GM12878 (cell line): Measurements from ENCODE around the gene DGKI. TPM values are rescaled to one million over a fixed set of nuclear protein-coding genes. Genes with fewer than 3 reads are reported as not detected.

Source experiments
- ATAC-seq: fragments of 200-7000 bp; cut with Tn5 transposase; 3 replicates; pipeline ENCODE4 v1.9.1; 2020; ENCODE audit warnings: mild to moderate bottlenecking, moderate library complexity
- BruUV-seq: library from RNA; stranded (reverse); fragments of 400-500 nt; replicated peaks from 2 replicates; lab custom pipeline; 2021; lab: Mats Ljungman, UMichigan
- CTCF ChIA-PET: fragments of 300-600 bp; sonication (Branson Sonifier 250); formaldehyde crosslinking; extraction: SDS; loops from one replicate; lab custom pipeline; 2021; ENCODE audit warnings: inconsistent platforms; lab: Yijun Ruan, JAX
- POLR2A ChIA-PET: fragments of 350-600 bp; formaldehyde crosslinking; extraction: SDS; loops from one replicate; lab custom pipeline; 2021; ENCODE audit warnings: inconsistent platforms; lab: Charles Lee
- RAD21 ChIA-PET: fragments of 300-600 bp; sonication (Branson Sonifier 250); formaldehyde crosslinking; loops from one replicate; lab custom pipeline; 2023; ENCODE audit warnings: antibody characterized with exemption; ENCODE audit not compliant: unreplicated experiment; lab: Charles Lee
- SMC1A ChIA-PET: fragments of 300-600 bp; sonication (Branson Sonifier 250); formaldehyde crosslinking; loops from one replicate; lab custom pipeline; 2023; ENCODE audit not compliant: unreplicated experiment, uncharacterized antibody; lab: Charles Lee
- DNase-seq: peaks from one replicate; pipeline ENCODE4 v3.0.0-alpha.2; 2011; ENCODE audit warnings: low read depth, low spot score
- FAIRE-seq: peaks from 3 replicates; lab custom pipeline; 2011; peaks lifted over from hg19 to GRCh38; lab: Jason Lieb, UNC
- H2AFZ ChIP-seq: 2 replicates; pipeline ENCODE4 v1.6.0; 2011; ENCODE audit warnings: low read depth, low read length, control low read depth; ENCODE audit not compliant: control insufficient read depth
- H3K27ac ChIP-seq: 2 replicates; pipeline ENCODE4 v1.5.1; 2011; ENCODE audit warnings: control low read depth; ENCODE audit not compliant: control insufficient read depth, insufficient read depth
- H3K27me3 ChIP-seq, 2 experiments: replicated peaks in 1 of 2; 2 replicates each; pipeline versions ENCODE4 v1.6.0 to v1.6.1; 2011; ENCODE audit warnings: low read length in 1 of 2; ENCODE audit not compliant: control insufficient read depth in 2 of 2, insufficient read depth in 2 of 2
- H3K36me3 ChIP-seq, 2 experiments: 2 replicates each; pipeline ENCODE4 v1.5.1; 2011; ENCODE audit warnings: low read length in 1 of 2; ENCODE audit not compliant: control insufficient read depth in 2 of 2, insufficient read depth in 2 of 2
- H3K4me1 ChIP-seq: 2 replicates; pipeline ENCODE4 v1.6.1; 2011; ENCODE audit warnings: mild to moderate bottlenecking, low read length, moderate library complexity, mixed read lengths; ENCODE audit not compliant: control insufficient read depth, insufficient read depth
- H3K4me2 ChIP-seq: 2 replicates; pipeline ENCODE4 v1.6.0; 2011; ENCODE audit warnings: control low read depth; ENCODE audit not compliant: control insufficient read depth, insufficient read depth
- H3K4me3 ChIP-seq: fragments of 200-600 bp; sonication (generic); 2 replicates; pipeline ENCODE4 v1.5.1; 2016
- H3K79me2 ChIP-seq: 2 replicates; pipeline ENCODE4 v1.6.0; 2011; ENCODE audit warnings: low read length; ENCODE audit not compliant: control insufficient read depth, insufficient read depth
- H3K9ac ChIP-seq: 2 replicates; pipeline ENCODE4 v1.8.0; 2011; ENCODE audit warnings: low read length, control low read depth, mixed read lengths; ENCODE audit not compliant: control insufficient read depth, insufficient read depth
- H3K9me3 ChIP-seq: replicated peaks from 3 replicates; pipeline ENCODE4 v1.5.1; 2011; ENCODE audit warnings: mild to moderate bottlenecking, low read length; ENCODE audit not compliant: control insufficient read depth, insufficient read depth
- H4K20me1 ChIP-seq: 2 replicates; pipeline ENCODE4 v1.6.0; 2011; ENCODE audit not compliant: control insufficient read depth, insufficient read depth
- ATF7 ChIP-seq: fragments of 450-650 bp; IDR thresholded peaks from 2 replicates; pipeline ENCODE4 v1.6.1; 2016; ENCODE audit warnings: low read depth, mild to moderate bottlenecking
- CHD1 ChIP-seq: IDR thresholded peaks from 2 replicates; pipeline ENCODE4 v1.6.1; 2012; ENCODE audit warnings: low read depth, low read length, improper control_type of control experiment
- EP300 ChIP-seq, 2 experiments: fragments of 150-350 bp in 1 of 2; IDR thresholded peaks; 2 replicates each; pipeline ENCODE4 v1.6.1; 2011 to 2012; ENCODE audit warnings: low read depth in 2 of 2, low read length in 2 of 2, borderline replicate concordance in 1 of 2, improper control_type of control experiment in 1 of 2, inconsistent platforms in 1 of 2; ENCODE audit not compliant: control insufficient read depth in 1 of 2
- HDAC6 ChIP-seq: fragments of 200-600 bp; sonication (generic); IDR thresholded peaks from one replicate; pipeline ENCODE4 v1.8.0; 2017; ENCODE audit warnings: antibody characterized with exemption; ENCODE audit not compliant: unreplicated experiment
- NFYA ChIP-seq: IDR thresholded peaks from 2 replicates; pipeline ENCODE4 v1.6.1; 2011; ENCODE audit warnings: low read depth, mild to moderate bottlenecking, low read length, improper control_type of control experiment, borderline replicate concordance
- NR2F1 ChIP-seq: fragments of 450-650 bp; conservative IDR thresholded peaks from 2 replicates; pipeline ENCODE4 v1.6.1; 2017; ENCODE audit warnings: mild to moderate bottlenecking
- PML ChIP-seq: IDR thresholded peaks from 2 replicates; pipeline ENCODE4 v1.6.1; 2012; ENCODE audit warnings: low read length, inconsistent platforms
- RB1 ChIP-seq: fragments of 450-650 bp; formaldehyde crosslinking; IDR thresholded peaks from 2 replicates; pipeline ENCODE4 v1.6.1; 2017; ENCODE audit warnings: mild to moderate bottlenecking, borderline replicate concordance
- RBBP5 ChIP-seq: fragments of 200-600 bp; sonication (generic); conservative IDR thresholded peaks from 2 replicates; pipeline ENCODE4 v1.6.1; 2016
- SPI1 ChIP-seq: IDR thresholded peaks from 2 replicates; pipeline ENCODE4 v1.6.1; 2011; ENCODE audit warnings: low read depth, mild to moderate bottlenecking, low read length, moderate library complexity, borderline replicate concordance; ENCODE audit not compliant: insufficient read depth
- WGBS: methylation state at CpG from one replicate; pipeline ENCODE4 v1.1.6; 2016; ENCODE audit warnings: low lambda C conversion rate; ENCODE audit not compliant: insufficient replicate concordance, insufficient coverage; ENCODE audit errors: missing lambda C conversion rate; 5-methylcytosine and 5-hydroxymethylcytosine counted together
- in situ Hi-C: fragments of 300-500 bp; cut with MboI; formaldehyde crosslinking; loops from 9 replicates; pipeline ENCODE4 v1.14.3; 2018; ENCODE audit warnings: mixed read lengths
- intact Hi-C: fragments of 100-400 bp; cut with micrococcal nuclease; formaldehyde crosslinking; loops from one replicate; pipeline ENCODE4 v1.14.2; 2022; ENCODE audit not compliant: unreplicated experiment
- polyA plus RNA-seq, 11 experiments: library from polyadenylated mRNA; depleted of rRNA in 4 of 11; unstranded in 6 of 11; stranded (reverse) in 5 of 11; fragments of >200 nt; fragmentation: Nextera tagmentation in 4 of 11; fragmentation: Illumina TruSeq in 1 of 11; extraction: Ambion mirVana in 4 of 11; extraction: Trizol in 1 of 11; gene quantifications; 1 replicate in 1 of 11; 2 replicates in 10 of 11; pipeline versions ENCODE4 v1.2.1 to v1.2.3, GENCODE V29; 2011 to 2016; ENCODE audit warnings: inconsistent platforms in 2 of 11, missing spikeins in 2 of 11, low read depth in 1 of 11
- total RNA-seq, 4 experiments: library from RNA; depleted of rRNA in 3 of 4; stranded (reverse); fragments of >200 nt in 3 of 4; fragmentation: Illumina TruSeq in 1 of 4; extraction: Trizol in 1 of 4; gene quantifications; 2 replicates each; pipeline versions ENCODE4 v1.2.1 to v1.2.3, GENCODE V29; 2013 to 2021
- TF ChIP-seq, protein P1 (sequence below): IDR thresholded peaks from 2 replicates; pipeline ENCODE4 v1.6.1; 2012; ENCODE audit warnings: mild to moderate bottlenecking, low read depth, low read length
- TF ChIP-seq, protein P2 (sequence below): fragments of 450-650 bp; conservative IDR thresholded peaks from 2 replicates; pipeline ENCODE4 v1.6.1; 2017; ENCODE audit warnings: mild to moderate bottlenecking, moderate library complexity
- TF ChIP-seq, protein P3 (sequence below): IDR thresholded peaks from 2 replicates; pipeline ENCODE4 v1.6.1; 2011; ENCODE audit warnings: mild to moderate bottlenecking, low read depth, low read length, moderate library complexity; ENCODE audit not compliant: insufficient replicate concordance
- TF ChIP-seq, protein P4 (sequence below): fragments of 450-650 bp; IDR thresholded peaks from 2 replicates; pipeline ENCODE4 v1.6.1; 2014; ENCODE audit warnings: mild to moderate bottlenecking

Gene DGKI
- total and polyA plus RNA-seq, 10 of the 15 experiments (the other 5 are each of a cell fraction or from before 2014, with no cell fraction given), result 10.4 to 37.1 (median 22.1) TPM

DNA sequence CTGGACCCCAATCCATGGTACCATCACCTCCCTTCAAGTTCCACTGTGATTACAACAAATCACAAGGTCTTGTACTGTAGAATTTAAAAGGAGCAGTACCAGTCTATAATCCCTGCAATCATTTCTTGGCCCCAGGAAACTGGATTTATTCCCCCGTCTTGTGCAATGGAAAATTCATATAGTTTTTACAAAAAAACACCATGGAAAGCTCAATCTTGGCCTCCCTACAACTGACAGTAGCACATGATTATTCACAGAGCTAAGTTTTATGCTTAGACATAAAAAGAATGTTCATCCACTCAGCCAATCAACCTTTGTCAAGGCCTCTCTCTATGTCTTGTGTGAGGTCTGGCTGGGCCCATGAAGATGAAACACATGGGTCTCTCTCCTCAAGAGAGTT lies 10.2 kb downstream of the DGKI start (continued):
- TF ChIP-seq, protein P1, sequence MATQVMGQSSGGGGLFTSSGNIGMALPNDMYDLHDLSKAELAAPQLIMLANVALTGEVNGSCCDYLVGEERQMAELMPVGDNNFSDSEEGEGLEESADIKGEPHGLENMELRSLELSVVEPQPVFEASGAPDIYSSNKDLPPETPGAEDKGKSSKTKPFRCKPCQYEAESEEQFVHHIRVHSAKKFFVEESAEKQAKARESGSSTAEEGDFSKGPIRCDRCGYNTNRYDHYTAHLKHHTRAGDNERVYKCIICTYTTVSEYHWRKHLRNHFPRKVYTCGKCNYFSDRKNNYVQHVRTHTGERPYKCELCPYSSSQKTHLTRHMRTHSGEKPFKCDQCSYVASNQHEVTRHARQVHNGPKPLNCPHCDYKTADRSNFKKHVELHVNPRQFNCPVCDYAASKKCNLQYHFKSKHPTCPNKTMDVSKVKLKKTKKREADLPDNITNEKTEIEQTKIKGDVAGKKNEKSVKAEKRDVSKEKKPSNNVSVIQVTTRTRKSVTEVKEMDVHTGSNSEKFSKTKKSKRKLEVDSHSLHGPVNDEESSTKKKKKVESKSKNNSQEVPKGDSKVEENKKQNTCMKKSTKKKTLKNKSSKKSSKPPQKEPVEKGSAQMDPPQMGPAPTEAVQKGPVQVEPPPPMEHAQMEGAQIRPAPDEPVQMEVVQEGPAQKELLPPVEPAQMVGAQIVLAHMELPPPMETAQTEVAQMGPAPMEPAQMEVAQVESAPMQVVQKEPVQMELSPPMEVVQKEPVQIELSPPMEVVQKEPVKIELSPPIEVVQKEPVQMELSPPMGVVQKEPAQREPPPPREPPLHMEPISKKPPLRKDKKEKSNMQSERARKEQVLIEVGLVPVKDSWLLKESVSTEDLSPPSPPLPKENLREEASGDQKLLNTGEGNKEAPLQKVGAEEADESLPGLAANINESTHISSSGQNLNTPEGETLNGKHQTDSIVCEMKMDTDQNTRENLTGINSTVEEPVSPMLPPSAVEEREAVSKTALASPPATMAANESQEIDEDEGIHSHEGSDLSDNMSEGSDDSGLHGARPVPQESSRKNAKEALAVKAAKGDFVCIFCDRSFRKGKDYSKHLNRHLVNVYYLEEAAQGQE, result no peak

DNA sequence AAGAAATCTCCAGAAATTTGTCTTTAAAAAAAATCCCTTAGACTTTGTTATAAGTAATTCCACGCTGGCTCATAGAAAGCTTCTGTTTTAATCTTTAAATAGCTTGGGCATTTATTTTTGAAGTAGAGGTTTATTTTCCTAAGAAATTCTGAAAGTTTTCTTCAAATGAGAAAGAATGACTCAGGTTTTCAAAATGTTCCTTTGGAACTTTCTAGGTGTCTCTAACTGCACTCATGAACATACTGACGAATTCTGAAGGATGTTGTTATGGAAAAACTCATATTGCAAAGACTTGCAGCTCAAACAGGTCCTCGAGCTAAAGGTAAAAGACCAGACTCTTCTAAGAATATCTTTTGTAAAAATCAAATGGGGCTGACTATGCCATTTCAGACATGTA lies 10.7 kb downstream of the DGKI start:
- H3K9ac ChIP-seq, result no peak overlapping the region
- WGBS, result 34% methylated on average over 3 of the region's 3 CpGs
- no peak overlapping the region for H3K27ac ChIP-seq
- H4K20me1 ChIP-seq, result no peaks in the 10 kb centered on the region
- ATAC-seq (no peak), FAIRE-seq (no peak), DNase-seq (no peak)
- intact Hi-C loops, result no loop called here
- H3K4me1 ChIP-seq, result no peaks in the 10 kb centered on the region
- RAD21 ChIA-PET, result interaction anchor here (0.7 to 7.6 kb wide), 9 partner anchors 8 to 168 kb away, joined by 3 to 109 read pairs (median 4); no protein-coding TSS in a partner anchor
- POLR2A ChIA-PET, result interaction anchor here (0.7 to 4.8 kb wide), 6 partner anchors 11 to 111 kb away, joined by 3 to 24 read pairs (median 4); partner anchors contain the start of gene DGKI
- no peak overlapping the region for H3K4me2 ChIP-seq
- no TSS peak for BruUV-seq
- SMC1A ChIA-PET, result interaction anchor here (0.7 to 13.7 kb wide), 17 partner anchors 10 to 219 kb away, joined by 3 to 281 read pairs (median 6); no protein-coding TSS in a partner anchor
- no peaks in the 10 kb centered on the region for H3K79me2 ChIP-seq
- CTCF ChIA-PET, result interaction anchor here (0.9 to 3.2 kb wide), 9 partner anchors 9 to 180 kb away, joined by 3 to 17 read pairs (median 5); partner anchors contain the start of gene DGKI
- no peak overlapping the region for H3K4me3 ChIP-seq
- in situ Hi-C loops, result no loop called here
- H3K9me3 ChIP-seq, result peaks cover 10% of the 10 kb centered on the region
- H3K36me3 ChIP-seq, result no peaks in the 10 kb centered on the region
- no peaks in the 10 kb centered on the region for H3K27me3 ChIP-seq
- no peak overlapping the region for H2AFZ ChIP-seq
- TF ChIP-seq, protein P2, sequence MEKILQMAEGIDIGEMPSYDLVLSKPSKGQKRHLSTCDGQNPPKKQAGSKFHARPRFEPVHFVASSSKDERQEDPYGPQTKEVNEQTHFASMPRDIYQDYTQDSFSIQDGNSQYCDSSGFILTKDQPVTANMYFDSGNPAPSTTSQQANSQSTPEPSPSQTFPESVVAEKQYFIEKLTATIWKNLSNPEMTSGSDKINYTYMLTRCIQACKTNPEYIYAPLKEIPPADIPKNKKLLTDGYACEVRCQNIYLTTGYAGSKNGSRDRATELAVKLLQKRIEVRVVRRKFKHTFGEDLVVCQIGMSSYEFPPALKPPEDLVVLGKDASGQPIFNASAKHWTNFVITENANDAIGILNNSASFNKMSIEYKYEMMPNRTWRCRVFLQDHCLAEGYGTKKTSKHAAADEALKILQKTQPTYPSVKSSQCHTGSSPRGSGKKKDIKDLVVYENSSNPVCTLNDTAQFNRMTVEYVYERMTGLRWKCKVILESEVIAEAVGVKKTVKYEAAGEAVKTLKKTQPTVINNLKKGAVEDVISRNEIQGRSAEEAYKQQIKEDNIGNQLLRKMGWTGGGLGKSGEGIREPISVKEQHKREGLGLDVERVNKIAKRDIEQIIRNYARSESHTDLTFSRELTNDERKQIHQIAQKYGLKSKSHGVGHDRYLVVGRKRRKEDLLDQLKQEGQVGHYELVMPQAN, result no peak
- TF ChIP-seq SPI1 (no peak), ATF7 (no peak), PML (no peak), RB1 (no peak), NR2F1 (no peak), HDAC6 (no peak), RBBP5 (no peak), EP300 (IDR thresholded peaks at IDR 0.05; ENCODE audit: borderline replicate concordance in 1 of 2, control insufficient read depth in 1 of 2, low read depth in 2 of 2, low read length in 2 of 2) (no peak), CHD1 (no peak), NFYA (no peak)
- TF ChIP-seq, protein P3, sequence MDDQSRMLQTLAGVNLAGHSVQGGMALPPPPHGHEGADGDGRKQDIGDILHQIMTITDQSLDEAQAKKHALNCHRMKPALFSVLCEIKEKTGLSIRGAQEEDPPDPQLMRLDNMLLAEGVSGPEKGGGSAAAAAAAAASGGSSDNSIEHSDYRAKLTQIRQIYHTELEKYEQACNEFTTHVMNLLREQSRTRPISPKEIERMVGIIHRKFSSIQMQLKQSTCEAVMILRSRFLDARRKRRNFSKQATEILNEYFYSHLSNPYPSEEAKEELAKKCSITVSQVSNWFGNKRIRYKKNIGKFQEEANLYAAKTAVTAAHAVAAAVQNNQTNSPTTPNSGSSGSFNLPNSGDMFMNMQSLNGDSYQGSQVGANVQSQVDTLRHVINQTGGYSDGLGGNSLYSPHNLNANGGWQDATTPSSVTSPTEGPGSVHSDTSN, result no peak
- TF ChIP-seq, protein P4, sequence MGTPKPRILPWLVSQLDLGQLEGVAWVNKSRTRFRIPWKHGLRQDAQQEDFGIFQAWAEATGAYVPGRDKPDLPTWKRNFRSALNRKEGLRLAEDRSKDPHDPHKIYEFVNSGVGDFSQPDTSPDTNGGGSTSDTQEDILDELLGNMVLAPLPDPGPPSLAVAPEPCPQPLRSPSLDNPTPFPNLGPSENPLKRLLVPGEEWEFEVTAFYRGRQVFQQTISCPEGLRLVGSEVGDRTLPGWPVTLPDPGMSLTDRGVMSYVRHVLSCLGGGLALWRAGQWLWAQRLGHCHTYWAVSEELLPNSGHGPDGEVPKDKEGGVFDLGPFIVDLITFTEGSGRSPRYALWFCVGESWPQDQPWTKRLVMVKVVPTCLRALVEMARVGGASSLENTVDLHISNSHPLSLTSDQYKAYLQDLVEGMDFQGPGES, result no peak
